Loucy (cell line): ENCODE results near the gene VIPR2.

Source experiments
- H2AFZ ChIP-seq: fragments of 200-600 bp; sonication (generic); 2 replicates; pipeline ENCODE4 v1.6.0; 2016; ENCODE audit warnings: antibody characterized with exemption, mild to moderate bottlenecking, low read length, moderate library complexity
- H3F3A ChIP-seq: fragments of 200-600 bp; 2 replicates; pipeline ENCODE4 v1.6.0; 2016; ENCODE audit warnings: antibody characterized with exemption, low read depth, mild to moderate bottlenecking
- H3K27me3 ChIP-seq: fragments of 200-600 bp; sonication (generic); 2 replicates; pipeline ENCODE4 v1.6.1; 2014; ENCODE audit warnings: low read length, mild to moderate bottlenecking; ENCODE audit not compliant: insufficient read depth, poor library complexity, severe bottlenecking
- H3K36me3 ChIP-seq: fragments of 200-600 bp; sonication (generic); 2 replicates; pipeline ENCODE4 v1.6.1; 2016; ENCODE audit warnings: low read length; ENCODE audit not compliant: insufficient read depth
- H3K4me1 ChIP-seq: fragments of 200-600 bp; sonication (generic); 2 replicates; pipeline ENCODE4 v1.5.1; 2014; ENCODE audit warnings: low read length, mild to moderate bottlenecking; ENCODE audit not compliant: insufficient read depth, poor library complexity, severe bottlenecking
- H3K4me2 ChIP-seq: fragments of 200-600 bp; sonication (generic); 2 replicates; pipeline ENCODE4 v1.6.0; 2014; ENCODE audit warnings: antibody characterized with exemption, low read length, low read depth, mild to moderate bottlenecking; ENCODE audit not compliant: poor library complexity, severe bottlenecking
- H3K4me3 ChIP-seq: fragments of 200-600 bp; sonication (generic); 2 replicates; pipeline ENCODE4 v1.5.1; 2014; ENCODE audit warnings: low read length, mild to moderate bottlenecking, mixed read lengths; ENCODE audit not compliant: poor library complexity, severe bottlenecking
- H3K79me2 ChIP-seq: fragments of 200-600 bp; sonication (generic); 2 replicates; pipeline ENCODE4 v1.6.1; 2014; ENCODE audit warnings: low read length; ENCODE audit not compliant: insufficient read depth
- H3K9ac ChIP-seq: fragments of 200-600 bp; sonication (generic); 2 replicates; pipeline ENCODE4 v1.6.0; 2014; ENCODE audit warnings: mild to moderate bottlenecking, low read depth, low read length, moderate library complexity; ENCODE audit not compliant: poor library complexity, severe bottlenecking
- H3K9me2 ChIP-seq: fragments of 200-600 bp; sonication (generic); replicated peaks from 2 replicates; pipeline ENCODE4 v1.6.1; 2016; ENCODE audit warnings: low read depth, low read length, mixed read lengths
- H3K9me3 ChIP-seq: fragments of 200-600 bp; sonication (generic); 2 replicates; pipeline ENCODE4 v1.6.1; 2014; ENCODE audit warnings: mild to moderate bottlenecking, antibody characterized with exemption, low read length, low read depth; ENCODE audit not compliant: insufficient read depth
- H4K20me1 ChIP-seq: fragments of 200-600 bp; sonication (generic); 2 replicates; pipeline ENCODE4 v1.6.0; 2014; ENCODE audit warnings: antibody characterized with exemption, low read length, mild to moderate bottlenecking; ENCODE audit not compliant: insufficient read depth, poor library complexity, severe bottlenecking
- EZH2phosphoT487 ChIP-seq: fragments of 200-600 bp; IDR thresholded peaks from 2 replicates; pipeline ENCODE4 v1.6.1; 2018; ENCODE audit warnings: antibody characterized with exemption, mild to moderate bottlenecking, moderate library complexity, borderline replicate concordance
- TF ChIP-seq, protein P1 (sequence below): fragments of 200-600 bp; sonication (generic); conservative IDR thresholded peaks from 2 replicates; pipeline ENCODE4 v1.5.1; 2014; ENCODE audit warnings: mild to moderate bottlenecking, antibody characterized with exemption, low read length

VIPR2 gene

GRCh38 chr7:159155410-159155809 is 10.7 kb upstream of the VIPR2 start:
- no peaks in the 10 kb centered on the region for H3K27me3 ChIP-seq
- H3K4me1 ChIP-seq: no peaks in the 10 kb centered on the region
- TF ChIP-seq, protein P1, sequence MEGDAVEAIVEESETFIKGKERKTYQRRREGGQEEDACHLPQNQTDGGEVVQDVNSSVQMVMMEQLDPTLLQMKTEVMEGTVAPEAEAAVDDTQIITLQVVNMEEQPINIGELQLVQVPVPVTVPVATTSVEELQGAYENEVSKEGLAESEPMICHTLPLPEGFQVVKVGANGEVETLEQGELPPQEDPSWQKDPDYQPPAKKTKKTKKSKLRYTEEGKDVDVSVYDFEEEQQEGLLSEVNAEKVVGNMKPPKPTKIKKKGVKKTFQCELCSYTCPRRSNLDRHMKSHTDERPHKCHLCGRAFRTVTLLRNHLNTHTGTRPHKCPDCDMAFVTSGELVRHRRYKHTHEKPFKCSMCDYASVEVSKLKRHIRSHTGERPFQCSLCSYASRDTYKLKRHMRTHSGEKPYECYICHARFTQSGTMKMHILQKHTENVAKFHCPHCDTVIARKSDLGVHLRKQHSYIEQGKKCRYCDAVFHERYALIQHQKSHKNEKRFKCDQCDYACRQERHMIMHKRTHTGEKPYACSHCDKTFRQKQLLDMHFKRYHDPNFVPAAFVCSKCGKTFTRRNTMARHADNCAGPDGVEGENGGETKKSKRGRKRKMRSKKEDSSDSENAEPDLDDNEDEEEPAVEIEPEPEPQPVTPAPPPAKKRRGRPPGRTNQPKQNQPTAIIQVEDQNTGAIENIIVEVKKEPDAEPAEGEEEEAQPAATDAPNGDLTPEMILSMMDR: no peak
- TF ChIP-seq EZH2phosphoT487: no peak
- no peak overlapping the region for H3K4me3 ChIP-seq
- no peaks in the 10 kb centered on the region for H3K36me3 ChIP-seq
- no peak overlapping the region for H3K4me2 ChIP-seq
- H2AFZ ChIP-seq: no peak overlapping the region
- no peak overlapping the region for H3K9ac ChIP-seq
- no peaks in the 10 kb centered on the region for H3F3A ChIP-seq
- H3K9me3 ChIP-seq: peaks cover 32% of the 10 kb centered on the region; the same call in 1 of the 2 replicates
- H3K9me2 ChIP-seq: no peaks in the 10 kb centered on the region
- H3K79me2 ChIP-seq: no peaks in the 10 kb centered on the region
- H4K20me1 ChIP-seq: no peaks in the 10 kb centered on the region

- Histone ChIP-seq H3K79me2 (no peaks in the 10 kb centered on the region), H3K36me3 (no peaks in the 10 kb centered on the region), H3K9me2 (no peaks in the 10 kb centered on the region), H3K4me2 (no peak overlapping the region), H3K9me3 (peaks cover 37% of the 10 kb centered on the region; the same call in 1 of the 2 replicates), H3K9ac (no peak overlapping the region), H2AFZ (no peak overlapping the region), H3K27me3 (no peaks in the 10 kb centered on the region), H4K20me1 (no peaks in the 10 kb centered on the region), H3K4me3 (no peak overlapping the region), H3K4me1 (no peaks in the 10 kb centered on the region), H3F3A (no peaks in the 10 kb centered on the region)
- TF ChIP-seq, protein P1: no peak
- no peak for TF ChIP-seq EZH2phosphoT487
Measured at GRCh38 chr7:159154243-159154642, 9.6 kb upstream of the VIPR2 start.

DNA sequence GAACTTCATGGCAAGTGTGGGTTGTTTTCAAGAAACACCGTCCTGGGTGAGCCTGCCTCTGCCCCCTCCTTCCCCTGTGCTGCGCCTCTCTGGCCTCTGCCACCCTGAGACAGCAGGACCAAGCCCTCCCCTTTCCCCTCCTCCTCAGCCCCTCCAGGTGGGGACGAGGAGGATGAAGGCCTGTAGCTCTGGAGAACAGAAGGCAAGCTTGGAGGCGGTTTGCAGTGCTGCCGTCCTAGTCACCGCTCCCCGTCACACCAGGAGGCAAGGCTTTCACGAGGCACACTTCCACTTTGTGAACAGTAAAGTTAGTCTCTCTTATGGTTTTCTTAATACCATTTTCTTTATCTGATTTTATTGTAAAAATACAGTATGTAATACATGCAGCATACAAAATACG is 8.8 kb upstream of the VIPR2 start:
- no peaks in the 10 kb centered on the region for H3K9me2 ChIP-seq
- no peaks in the 10 kb centered on the region for H3K79me2 ChIP-seq
- H3K4me2 ChIP-seq: no peak overlapping the region
- no peak overlapping the region for H2AFZ ChIP-seq
- peaks cover 42% of the 10 kb centered on the region; the same call in 1 of the 2 replicates for H3K9me3 ChIP-seq
- no peak overlapping the region for H3K9ac ChIP-seq
- no peaks in the 10 kb centered on the region for H3K27me3 ChIP-seq
- H3K4me1 ChIP-seq: no peaks in the 10 kb centered on the region
- no peaks in the 10 kb centered on the region for H4K20me1 ChIP-seq
- H3K36me3 ChIP-seq: no peaks in the 10 kb centered on the region
- no peaks in the 10 kb centered on the region for H3F3A ChIP-seq
- TF ChIP-seq EZH2phosphoT487: no peak
- TF ChIP-seq, protein P1: no peak
- H3K4me3 ChIP-seq: no peak overlapping the region
